Rectal smooth muscle tissue (tissue), 1 donor: Measurements from ENCODE around the gene GNE.
"Not testable (repeated sequence)": the region's sequence is repeated elsewhere in the genome, so short reads cannot be mapped to it uniquely, and the experiment has no call there.

Source experiments
- H3K27ac ChIP-seq: one replicate; pipeline ENCODE4 v1.7.0; 2013; ENCODE audit warnings: low read depth, low read length, inconsistent platforms
- H3K27me3 ChIP-seq: one replicate; pipeline ENCODE4 v1.7.0; 2013; ENCODE audit warnings: low read length; ENCODE audit not compliant: control insufficient read depth, insufficient read depth
- H3K36me3 ChIP-seq: one replicate; pipeline ENCODE4 v1.7.0; 2013; ENCODE audit warnings: low read length; ENCODE audit not compliant: control insufficient read depth, insufficient read depth
- H3K4me1 ChIP-seq: one replicate; pipeline ENCODE4 v1.7.0; 2013; ENCODE audit warnings: low read length; ENCODE audit not compliant: control insufficient read depth, insufficient read depth
- H3K4me3 ChIP-seq: one replicate; pipeline ENCODE4 v1.7.0; 2013; ENCODE audit warnings: low read length
- H3K9ac ChIP-seq: one replicate; pipeline ENCODE4 v1.7.0; 2013; ENCODE audit warnings: low read length

The GNE gene

DNA sequence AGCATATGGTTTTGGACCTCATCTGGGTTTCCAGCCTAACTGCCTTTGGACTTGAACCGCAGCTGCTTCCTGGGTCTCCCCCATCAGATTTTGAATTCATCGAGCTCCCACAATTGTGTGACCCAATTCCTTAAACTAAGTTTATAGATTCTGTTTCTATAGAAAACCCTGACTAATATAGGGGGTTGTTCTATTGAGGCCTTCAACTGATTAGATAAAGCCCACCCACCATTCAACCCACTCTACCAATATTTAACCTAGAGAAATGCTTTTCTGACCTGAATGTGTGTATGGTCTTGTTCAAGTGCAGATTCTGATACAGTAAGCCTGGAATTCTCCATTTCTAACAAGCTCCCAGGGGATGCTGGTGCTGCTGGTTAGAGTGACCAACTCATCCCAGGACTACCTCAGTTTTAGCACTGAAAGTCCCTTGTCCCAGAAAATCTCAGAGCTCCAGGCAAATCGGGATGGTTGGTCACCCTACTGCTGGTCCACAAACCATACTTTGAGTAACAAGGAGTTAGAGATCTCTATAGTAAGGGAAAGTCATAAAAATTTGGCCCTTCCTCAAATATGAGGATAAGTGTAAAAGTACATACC lies 31.7 kb upstream of the GNE start:
- Histone ChIP-seq H3K4me3 (no peak overlapping the region), H3K9ac (no peak overlapping the region), H3K36me3 (no peaks in the 10 kb centered on the region), H3K4me1 (no peaks in the 10 kb centered on the region), H3K27ac (no peak overlapping the region), H3K27me3 (no peaks in the 10 kb centered on the region)

DNA sequence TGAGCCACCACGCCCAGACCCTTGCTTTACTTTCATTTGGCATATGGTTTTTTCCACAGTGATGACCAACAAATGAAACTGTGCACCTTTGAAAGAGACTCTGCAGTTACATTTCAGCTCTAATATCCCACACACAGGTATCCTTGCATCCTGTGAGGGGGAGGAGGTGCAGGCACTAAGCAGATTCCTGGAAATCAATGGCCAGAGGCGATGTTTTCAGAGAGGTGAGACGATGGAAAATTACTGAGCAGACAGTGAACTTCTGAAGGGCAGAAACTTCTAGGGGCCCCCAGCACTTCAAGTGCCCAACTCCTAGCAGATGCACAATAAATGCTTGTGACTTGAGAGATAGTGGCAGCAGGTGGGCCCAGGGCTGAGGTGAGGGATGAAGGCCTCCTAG lies 29.8 kb upstream of the GNE start:
- Histone ChIP-seq H3K36me3 (no peaks in the 10 kb centered on the region), H3K27me3 (no peaks in the 10 kb centered on the region), H3K27ac (no peak overlapping the region), H3K4me1 (no peaks in the 10 kb centered on the region), H3K4me3 (no peak overlapping the region), H3K9ac (no peak overlapping the region)

- H3K9ac ChIP-seq = no peak overlapping the region
- H3K4me1 ChIP-seq = no peaks in the 10 kb centered on the region
- H3K27me3 ChIP-seq = no peaks in the 10 kb centered on the region
- H3K36me3 ChIP-seq = no peaks in the 10 kb centered on the region
- H3K4me3 ChIP-seq = no peak overlapping the region
- no peak overlapping the region for H3K27ac ChIP-seq
Measured at GRCh38 chr9:36286388-36286787, 28.1 kb upstream of the GNE start.

DNA sequence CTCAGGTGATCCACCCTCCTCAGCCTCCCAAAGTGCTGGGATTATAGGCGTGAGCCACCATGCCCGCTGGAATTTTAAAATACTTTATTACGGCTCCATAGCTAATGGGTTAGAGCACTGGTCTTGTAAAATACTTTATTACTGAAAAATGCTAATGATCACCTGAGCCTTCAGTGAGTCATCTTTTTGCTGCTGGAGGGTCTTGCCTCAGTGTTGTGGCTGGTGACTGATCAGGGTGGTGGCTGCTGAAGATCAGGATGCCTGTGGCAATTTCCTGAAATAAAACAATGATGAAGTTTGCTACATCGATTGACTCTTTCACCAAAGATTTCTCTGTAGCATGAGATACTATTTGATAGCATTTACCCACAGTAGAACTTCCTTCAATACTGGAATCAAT lies 26.0 kb upstream of the GNE start:
- no peak overlapping the region for H3K9ac ChIP-seq
- no peaks in the 10 kb centered on the region for H3K27me3 ChIP-seq
- H3K4me3 ChIP-seq = no peak overlapping the region
- H3K36me3 ChIP-seq = no peaks in the 10 kb centered on the region
- H3K27ac ChIP-seq = no peak overlapping the region
- H3K4me1 ChIP-seq = no peaks in the 10 kb centered on the region

DNA sequence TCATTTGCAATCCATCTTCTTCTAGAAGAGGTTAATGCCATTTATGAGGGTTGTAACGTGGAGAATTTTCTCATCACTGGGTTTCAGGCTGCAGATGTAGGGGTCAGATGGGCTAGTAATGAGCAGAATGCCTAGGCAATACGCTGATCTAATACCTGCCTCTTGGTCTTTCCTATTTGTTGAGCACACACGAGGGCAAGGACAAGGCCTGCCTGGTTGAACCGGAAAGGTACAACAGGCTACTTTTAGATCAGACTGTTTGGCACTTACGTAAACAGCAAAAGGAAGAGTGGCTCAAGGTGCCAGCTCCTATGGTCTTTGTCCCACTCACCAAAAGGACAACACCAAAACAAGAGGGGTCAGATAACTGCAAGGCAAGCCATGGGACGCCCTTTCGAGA lies 24.0 kb upstream of the GNE start:
- no peak overlapping the region for H3K27ac ChIP-seq
- H3K4me3 ChIP-seq = no peak overlapping the region
- no peaks in the 10 kb centered on the region for H3K27me3 ChIP-seq
- no peaks in the 10 kb centered on the region for H3K36me3 ChIP-seq
- no peak overlapping the region for H3K9ac ChIP-seq
- no peaks in the 10 kb centered on the region for H3K4me1 ChIP-seq

GRCh38 chr9:36280989-36281388 lies 22.7 kb upstream of the GNE start:
- no peaks in the 10 kb centered on the region for H3K36me3 ChIP-seq
- H3K4me1 ChIP-seq = no peaks in the 10 kb centered on the region
- no peak overlapping the region for H3K4me3 ChIP-seq
- no peak overlapping the region for H3K27ac ChIP-seq
- H3K9ac ChIP-seq = no peak overlapping the region
- H3K27me3 ChIP-seq = no peaks in the 10 kb centered on the region

GRCh38 chr9:36278243-36278642 lies 20.0 kb upstream of the GNE start:
- Histone ChIP-seq H3K4me3 (no peak overlapping the region), H3K27ac (no peak overlapping the region), H3K9ac (no peak overlapping the region), H3K27me3 (no peaks in the 10 kb centered on the region), H3K4me1 (no peaks in the 10 kb centered on the region), H3K36me3 (no peaks in the 10 kb centered on the region)

DNA sequence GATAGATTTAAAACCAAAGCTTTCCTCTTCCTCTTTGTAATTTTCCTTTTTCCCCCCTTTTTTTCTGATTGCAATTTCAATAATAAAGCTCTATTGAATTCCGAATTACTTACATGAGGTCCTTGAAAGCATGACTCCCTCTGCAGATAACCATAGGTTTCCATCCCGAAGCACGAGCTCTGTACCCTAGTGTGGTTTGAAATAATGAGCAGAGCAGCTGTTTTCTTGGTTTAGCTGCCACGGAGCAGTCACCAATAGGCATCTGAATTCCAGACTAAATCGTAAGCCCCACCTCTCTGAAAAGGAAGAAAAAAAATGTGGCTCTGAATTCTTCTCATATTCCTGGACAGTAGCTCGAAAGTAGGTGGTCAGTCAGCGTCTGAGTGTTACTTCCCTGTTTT lies 18.5 kb upstream of the GNE start:
- Histone ChIP-seq H3K27ac (no peak overlapping the region), H3K27me3 (no peaks in the 10 kb centered on the region), H3K9ac (no peak overlapping the region), H3K4me1 (no peaks in the 10 kb centered on the region), H3K4me3 (no peak overlapping the region), H3K36me3 (no peaks in the 10 kb centered on the region)

DNA sequence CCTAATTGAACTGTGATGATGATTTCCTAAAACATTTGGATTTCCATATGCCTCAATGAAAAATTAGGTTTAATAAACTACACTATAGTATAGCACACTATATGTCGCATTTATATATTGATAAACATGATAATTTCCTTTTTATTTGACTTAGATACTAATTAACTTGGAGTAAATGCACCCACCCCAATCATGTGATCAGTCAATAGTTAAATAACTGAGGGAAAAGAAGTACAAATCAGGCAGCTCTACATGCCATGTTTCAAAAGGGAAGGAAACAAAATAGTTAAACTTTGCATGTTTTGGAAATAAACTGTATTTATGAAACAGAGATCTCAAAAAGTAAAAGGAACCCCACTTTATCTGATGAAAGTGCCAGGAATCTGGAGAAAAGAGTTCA lies 18.0 kb upstream of the GNE start:
- H3K27me3 ChIP-seq = no peaks in the 10 kb centered on the region
- no peaks in the 10 kb centered on the region for H3K4me1 ChIP-seq
- no peak overlapping the region for H3K27ac ChIP-seq
- peak overlapping the region; percentile 20 for H3K4me3 ChIP-seq
- H3K9ac ChIP-seq = no peak overlapping the region
- no peaks in the 10 kb centered on the region for H3K36me3 ChIP-seq

DNA sequence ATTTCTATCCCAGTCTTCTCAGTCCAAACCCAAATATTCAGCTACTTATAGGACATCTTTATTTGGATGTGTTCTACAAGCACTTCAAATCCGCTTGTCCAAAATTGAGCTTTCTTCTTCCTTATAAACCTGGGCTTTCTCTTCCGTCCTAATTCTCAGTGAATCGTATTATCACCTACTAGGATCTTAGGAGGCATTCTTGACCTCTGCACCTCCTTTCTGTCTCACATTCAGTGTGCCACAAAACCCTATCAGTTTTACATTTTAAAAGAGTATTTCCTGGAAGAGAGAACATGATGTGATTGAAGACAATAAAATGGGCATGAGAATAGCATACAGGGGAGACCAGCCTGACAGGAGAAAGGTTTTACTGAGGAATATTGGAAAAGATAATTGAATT lies 16.8 kb upstream of the GNE start:
- Histone ChIP-seq H3K4me1 (no peaks in the 10 kb centered on the region), H3K36me3 (no peaks in the 10 kb centered on the region), H3K9ac (no peak overlapping the region), H3K27ac (no peak overlapping the region), H3K27me3 (no peaks in the 10 kb centered on the region), H3K4me3 (no peak overlapping the region)

- not testable (repeated sequence) for H3K36me3 ChIP-seq, H3K9ac ChIP-seq, H3K4me3 ChIP-seq
Measured at GRCh38 chr9:36273354-36273753, 15.1 kb upstream of the GNE start.

GRCh38 chr9:36268007-36268427 lies 9.8 kb upstream of the GNE start:
- no peaks in the 10 kb centered on the region for H3K4me1 ChIP-seq
- no peak overlapping the region for H3K9ac ChIP-seq
- H3K27ac ChIP-seq = no peak overlapping the region
- H3K36me3 ChIP-seq = no peaks in the 10 kb centered on the region
- H3K4me3 ChIP-seq = no peak overlapping the region
- H3K27me3 ChIP-seq = no peaks in the 10 kb centered on the region

More at GRCh38 chr9:36273354-36273753, 15.1 kb upstream of the GNE start:
- not testable (repeated sequence) for H3K27me3 ChIP-seq, H3K27ac ChIP-seq, H3K4me1 ChIP-seq

DNA sequence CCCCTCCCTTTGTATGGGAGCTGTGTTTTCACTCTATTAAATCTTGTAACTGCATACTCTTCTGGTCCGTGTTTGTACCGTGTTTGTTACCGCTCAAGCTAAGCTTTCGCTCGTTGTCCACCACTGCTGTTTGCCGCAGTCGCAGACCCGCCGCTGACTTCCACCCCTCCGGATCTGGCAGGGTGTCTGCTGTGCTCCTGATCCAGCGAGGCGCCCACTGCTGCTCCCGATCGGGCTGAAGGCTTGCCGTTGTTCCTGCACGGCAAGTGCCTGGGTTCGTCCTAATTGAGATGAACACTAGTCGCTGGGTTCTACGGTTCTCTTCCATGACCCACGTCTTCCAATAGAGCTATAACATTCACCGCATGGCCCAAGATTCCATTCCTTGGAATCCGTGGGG lies 6.6 kb upstream of the GNE start:
- no peak overlapping the region for H3K9ac ChIP-seq
- no peaks in the 10 kb centered on the region for H3K4me1 ChIP-seq
- H3K4me3 ChIP-seq = no peak overlapping the region
- H3K27me3 ChIP-seq = no peaks in the 10 kb centered on the region
- H3K27ac ChIP-seq = no peak overlapping the region
- H3K36me3 ChIP-seq = no peaks in the 10 kb centered on the region
